Lung (tissue), 12 donors: ENCODE measurements around the gene TMEM125. TPM values are rescaled to one million over a fixed set of nuclear protein-coding genes. Genes with fewer than 3 reads are reported as not detected.

Experiments used
- ATAC-seq: fragments of 200-7000 bp; cut with Tn5 transposase; one replicate; pipeline ENCODE4 v1.9.1; 2020; ENCODE audit warnings: moderate number of reproducible peaks; ENCODE audit not compliant: insufficient read depth, low FRiP score
- DNase-seq, 3 donors: peaks; one replicate each; pipeline ENCODE4 v3.0.0-alpha.2; 2013 to 2017
- H3K27ac ChIP-seq, 2 donors: one replicate each; pipeline ENCODE4 v1.5.1; 2013; ENCODE audit warnings: mild to moderate bottlenecking in 2 of 2, moderate library complexity in 2 of 2, control low read depth in 1 of 2, inconsistent platforms in 1 of 2, low read depth in 1 of 2, low read length in 1 of 2
- H3K27me3 ChIP-seq, 3 donors: one replicate each; pipeline ENCODE4 v1.5.1; 2013; ENCODE audit warnings: low read length in 2 of 3; ENCODE audit not compliant: control insufficient read depth in 3 of 3, insufficient read depth in 3 of 3
- H3K36me3 ChIP-seq, 4 donors: one replicate each; pipeline ENCODE4 v1.5.1; 2013; ENCODE audit warnings: low read length in 4 of 4, mild to moderate bottlenecking in 1 of 4, moderate library complexity in 1 of 4; ENCODE audit not compliant: control insufficient read depth in 4 of 4, insufficient read depth in 4 of 4
- H3K4me1 ChIP-seq, 5 donors: one replicate each; pipeline ENCODE4 v1.5.1; 2013; ENCODE audit warnings: low read length in 5 of 5, mild to moderate bottlenecking in 2 of 5, moderate library complexity in 1 of 5; ENCODE audit not compliant: control insufficient read depth in 5 of 5, insufficient read depth in 5 of 5
- H3K4me3 ChIP-seq: one replicate; pipeline ENCODE4 v1.5.1; 2013; ENCODE audit warnings: mild to moderate bottlenecking, control low read depth, moderate library complexity
- H3K9ac ChIP-seq, 2 donors: one replicate each; pipeline ENCODE4 v1.5.1; 2013; ENCODE audit warnings: low read length in 2 of 2, control low read depth in 1 of 2; ENCODE audit not compliant: insufficient read depth in 1 of 2
- H3K9me3 ChIP-seq, 4 donors: one replicate each; pipeline ENCODE4 v1.5.1; 2013; ENCODE audit warnings: low read length in 3 of 4, mild to moderate bottlenecking in 1 of 4, moderate library complexity in 1 of 4; ENCODE audit not compliant: control insufficient read depth in 4 of 4, insufficient read depth in 3 of 4
- WGBS, 2 donors: extraction: QIAGEN DNeasy Blood & Tissue Kit; methylation state at CpG; one replicate each; pipeline ENCODE4 v1.1.7; 2013; 5-methylcytosine and 5-hydroxymethylcytosine counted together
- polyA plus RNA-seq, 2 donors: library from polyadenylated mRNA; stranded (reverse); fragments of 200-250 nt; gene quantifications; one replicate each; pipeline ENCODE4 v1.2.1, GENCODE V29; 2013
- total RNA-seq, 2 donors: library from RNA; depleted of rRNA in 1 of 2; stranded (reverse); fragments of >200 nt in 1 of 2; gene quantifications; one replicate each; pipeline ENCODE4 v1.2.1, GENCODE V29; 2014 to 2021
- TF ChIP-seq, protein P1 (sequence below): IDR thresholded peaks from 2 replicates; pipeline ENCODE4 v1.5.1; 2012; ENCODE audit warnings: mild to moderate bottlenecking; ENCODE audit errors: control extremely low read depth, extremely low read depth
- donor health status: control.
- donor health status: control.
- donor health status: Bipolar disorder and iron deficiency.
- donor health status: healthy.
- donor health status: DM: yes; HTN: yes; CAD: no.

The TMEM125 gene
- total and polyA plus RNA-seq, 4 donors, result 41.0 to 228 (median 114) TPM

GRCh38 chr1:43298055-43298454 is 28.3 kb downstream of the TMEM125 start:
- Histone ChIP-seq H3K36me3 (no peaks in the 10 kb centered on the region), H3K4me1 (peaks cover 2 to 26% (median 15%) of the 10 kb centered on the region in 5 donors), H3K27ac (no peak overlapping the region), H3K9ac (no peak overlapping the region), H3K27me3 (no peaks in the 10 kb centered on the region), H3K4me3 (no peak overlapping the region), H3K9me3 (no peaks in the 10 kb centered on the region)
- 89% methylated on average over 1 of the region's 1 CpG for WGBS, 2 donors
- ATAC-seq, result no peak
- TF ChIP-seq, protein P1, sequence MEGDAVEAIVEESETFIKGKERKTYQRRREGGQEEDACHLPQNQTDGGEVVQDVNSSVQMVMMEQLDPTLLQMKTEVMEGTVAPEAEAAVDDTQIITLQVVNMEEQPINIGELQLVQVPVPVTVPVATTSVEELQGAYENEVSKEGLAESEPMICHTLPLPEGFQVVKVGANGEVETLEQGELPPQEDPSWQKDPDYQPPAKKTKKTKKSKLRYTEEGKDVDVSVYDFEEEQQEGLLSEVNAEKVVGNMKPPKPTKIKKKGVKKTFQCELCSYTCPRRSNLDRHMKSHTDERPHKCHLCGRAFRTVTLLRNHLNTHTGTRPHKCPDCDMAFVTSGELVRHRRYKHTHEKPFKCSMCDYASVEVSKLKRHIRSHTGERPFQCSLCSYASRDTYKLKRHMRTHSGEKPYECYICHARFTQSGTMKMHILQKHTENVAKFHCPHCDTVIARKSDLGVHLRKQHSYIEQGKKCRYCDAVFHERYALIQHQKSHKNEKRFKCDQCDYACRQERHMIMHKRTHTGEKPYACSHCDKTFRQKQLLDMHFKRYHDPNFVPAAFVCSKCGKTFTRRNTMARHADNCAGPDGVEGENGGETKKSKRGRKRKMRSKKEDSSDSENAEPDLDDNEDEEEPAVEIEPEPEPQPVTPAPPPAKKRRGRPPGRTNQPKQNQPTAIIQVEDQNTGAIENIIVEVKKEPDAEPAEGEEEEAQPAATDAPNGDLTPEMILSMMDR, result no peak
- no peak for DNase-seq

DNA sequence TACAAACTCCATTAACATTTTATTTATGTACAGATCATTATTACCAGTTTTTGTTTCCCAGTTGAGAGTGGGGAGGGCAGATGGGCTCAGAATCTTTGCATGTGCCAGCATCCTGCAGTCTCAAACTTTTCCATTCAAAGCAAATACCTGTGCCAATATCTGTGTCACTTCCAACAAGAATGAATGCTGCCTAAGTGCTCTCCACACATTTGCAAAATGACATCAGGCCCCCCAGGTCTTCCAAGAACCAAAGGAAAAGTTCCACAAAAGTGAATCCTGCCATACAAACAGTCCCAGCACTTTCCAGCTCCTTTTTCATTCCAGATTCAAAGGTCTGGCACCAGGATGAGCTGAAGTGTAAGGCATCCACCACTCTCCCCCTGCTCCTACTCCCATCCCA is 29.3 kb downstream of the TMEM125 start:
- peak overlapping the region; percentile 13 to 23 for H3K27ac ChIP-seq
- H3K27me3 ChIP-seq, result no peaks in the 10 kb centered on the region
- H3K9me3 ChIP-seq, result no peaks in the 10 kb centered on the region
- DNase-seq (no peak), ATAC-seq (no peak)
- TF ChIP-seq, protein P1, result no peak
- no peak overlapping the region for H3K9ac ChIP-seq
- no peak overlapping the region for H3K4me3 ChIP-seq
- no peaks in the 10 kb centered on the region for H3K36me3 ChIP-seq
- H3K4me1 ChIP-seq, result peaks cover 3 to 37% (median 16%) of the 10 kb centered on the region in 5 donors

- Histone ChIP-seq H3K27me3 (no peaks in the 10 kb centered on the region), H3K4me1 (peaks cover 3 to 41% (median 22%) of the 10 kb centered on the region in 5 donors)
- ATAC-seq, result peak; percentile 13
These were observed 30.8 kb downstream of the TMEM125 start, which contains the start of gene TIE1 for GRCh38 chr1:43300378-43301094. Gene TIE1, plus strand, starts transcription at chr1:43300982. Its CDS starts 90 bp downstream, at chr1:43301072.

More at GRCh38 chr1:43300378-43301094, 30.8 kb downstream of the TMEM125 start, which contains the start of gene TIE1:
- 41 to 53% methylated on average over 9 to 10 of the region's 10 CpGs for WGBS, 2 donors
- H3K36me3 ChIP-seq, result no peaks in the 10 kb centered on the region
- peak; percentile 38 to 73 (median 51) for DNase-seq
- peak within 1 kb of the TSS; percentile 24 to 48 for H3K27ac ChIP-seq
- TF ChIP-seq, protein P1, result no peak
- peak within 1 kb of the TSS; percentile 6 for H3K4me3 ChIP-seq
- no peaks in the 10 kb centered on the region for H3K9me3 ChIP-seq
- peak within 1 kb of the TSS in 1 of 2 donors; percentile 18 for H3K9ac ChIP-seq
